Small intestine (tissue), 7 donors: Measurements from ENCODE around the gene CNGB1. TPM values are rescaled to one million over a fixed set of nuclear protein-coding genes. Genes with fewer than 3 reads are reported as not detected.
"Not testable (repeated sequence)": the region's sequence is repeated elsewhere in the genome, so short reads cannot be mapped to it uniquely, and the experiment has no call there.

Source experiments
- DNase-seq, 2 donors: peaks; one replicate each; pipeline versions ENCODE4 v3.0.0 to v3.0.0-alpha.2; 2013
- FAIRE-seq: peaks from 2 replicates; lab custom pipeline; 2012; peaks lifted over from hg19 to GRCh38; lab: Jason Lieb, UNC
- H3K27ac ChIP-seq, 3 donors: one replicate each; pipeline ENCODE4 v1.5.1; 2013; ENCODE audit warnings: low read length in 2 of 3, mild to moderate bottlenecking in 2 of 3, control low read depth in 1 of 3, inconsistent platforms in 1 of 3, low read depth in 1 of 3, moderate library complexity in 1 of 3
- H3K27me3 ChIP-seq, 3 donors: one replicate each; pipeline ENCODE4 v1.6.1; 2013; ENCODE audit warnings: low read length in 3 of 3, inconsistent platforms in 1 of 3; ENCODE audit not compliant: control insufficient read depth in 3 of 3, insufficient read depth in 3 of 3
- H3K36me3 ChIP-seq, 3 donors: one replicate each; pipeline ENCODE4 v1.6.1; 2013; ENCODE audit warnings: low read length in 3 of 3, inconsistent platforms in 1 of 3, low read depth in 1 of 3, mild to moderate bottlenecking in 1 of 3, moderate library complexity in 1 of 3; ENCODE audit not compliant: control insufficient read depth in 3 of 3, insufficient read depth in 2 of 3
- H3K4me1 ChIP-seq, 3 donors: one replicate each; pipeline ENCODE4 v1.6.1; 2013; ENCODE audit warnings: low read length in 2 of 3, inconsistent platforms in 1 of 3, low read depth in 1 of 3, mild to moderate bottlenecking in 1 of 3, moderate library complexity in 1 of 3; ENCODE audit not compliant: control insufficient read depth in 3 of 3, insufficient read depth in 2 of 3
- H3K4me3 ChIP-seq, 3 donors: one replicate each; pipeline ENCODE4 v1.5.1; 2013; ENCODE audit warnings: low read length in 3 of 3, control low read depth in 1 of 3, inconsistent platforms in 1 of 3, low read depth in 1 of 3, mild to moderate bottlenecking in 1 of 3, moderate library complexity in 1 of 3
- H3K9me3 ChIP-seq, 2 donors: one replicate each; pipeline ENCODE4 v1.6.1; 2013; ENCODE audit warnings: low read depth in 1 of 2, low read length in 1 of 2; ENCODE audit not compliant: control insufficient read depth in 2 of 2, insufficient read depth in 1 of 2
- WGBS, 3 donors: extraction: QIAGEN DNeasy Blood & Tissue Kit; methylation state at CpG; one replicate each; pipeline ENCODE4 v1.1.7; 2013; 5-methylcytosine and 5-hydroxymethylcytosine counted together
- polyA plus RNA-seq, 4 donors: library from polyadenylated mRNA; stranded (reverse) in 3 of 4; unstranded in 1 of 4; fragments of 200-250 nt in 3 of 4; fragments of 120-200 nt in 1 of 4; gene quantifications; one replicate each; pipeline versions ENCODE4 v1.2.1 to v1.2.3, GENCODE V29; 2013
- donor health status: healthy with polysubstance abuse.
- donor health status: control.
- donor health status: control.
- donor health status: Bipolar disorder and iron deficiency.
- donor health status: healthy.

CNGB1 gene
- polyA plus RNA-seq, 4 donors = 1.3 to 1.7 TPM; not detected in 2

DNA sequence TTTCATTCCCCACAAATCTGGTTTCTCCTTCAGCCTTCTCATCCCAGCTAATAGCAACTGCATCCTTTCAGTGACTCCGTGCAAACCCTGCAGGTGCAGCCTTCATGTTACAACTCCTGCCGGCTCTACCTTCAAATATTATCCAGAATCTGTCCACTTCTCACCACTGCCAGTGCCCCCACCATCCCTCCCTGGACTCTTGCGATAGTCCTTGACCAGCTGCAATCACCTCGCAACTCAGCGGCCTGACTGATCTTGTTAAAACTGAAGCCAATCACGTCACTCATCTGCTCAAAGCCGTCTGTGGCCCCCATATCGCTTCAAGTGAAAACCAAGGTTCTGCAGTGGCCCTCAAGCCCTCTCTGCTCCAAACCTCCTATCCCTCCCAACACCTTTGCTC is 125.8 kb downstream of the CNGB1 start:
- Histone ChIP-seq H3K4me3 (no peak overlapping the region), H3K27me3 (no peaks in the 10 kb centered on the region), H3K36me3 (peaks cover 0 to 9% (median 0%) of the 10 kb centered on the region in 3 donors), H3K27ac (no peak overlapping the region), H3K9me3 (no peaks in the 10 kb centered on the region), H3K4me1 (no peaks in the 10 kb centered on the region)
- no peak for DNase-seq
- 81 to 89% (median 84%) methylated on average over 8 of the region's 8 CpGs for WGBS, 3 donors
- FAIRE-seq = no peak

DNA sequence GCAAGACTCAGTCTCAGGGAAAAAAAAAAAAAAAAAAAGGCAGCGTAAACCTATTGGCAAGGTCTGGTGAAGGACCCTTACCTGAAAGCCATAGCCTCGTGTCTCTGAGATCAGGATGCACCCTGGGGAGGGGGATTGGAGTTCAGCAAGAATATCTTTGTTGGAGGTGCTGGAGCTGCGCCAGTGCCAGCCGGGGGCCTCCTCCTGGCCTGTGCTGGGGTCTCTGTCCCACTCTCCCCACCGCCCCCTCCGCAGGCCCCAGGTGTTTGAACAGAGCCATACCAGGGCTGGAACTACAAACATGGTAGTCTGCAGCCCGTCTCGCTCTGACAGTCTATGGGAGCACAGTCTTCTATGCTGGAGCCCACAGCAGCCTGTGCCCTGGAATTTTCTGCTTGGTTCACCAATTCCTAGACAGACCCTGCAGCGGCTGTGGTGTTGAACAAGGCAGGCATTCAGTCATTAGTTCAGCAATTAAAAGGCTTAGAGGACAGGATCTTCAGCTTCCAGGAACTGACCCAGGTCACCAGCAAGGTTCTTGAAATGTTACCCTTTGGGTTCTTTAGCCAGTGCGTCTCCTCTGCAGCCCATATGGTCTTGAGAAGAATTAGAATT is 126.4 kb downstream of the CNGB1 start:
- no peak overlapping the region for H3K27ac ChIP-seq
- FAIRE-seq = no peak

GRCh38 chr16:57843400-57843799 is 127.5 kb downstream of the CNGB1 start:
- FAIRE-seq (no peak), DNase-seq (no peak)
- H3K4me3 ChIP-seq = no peak overlapping the region
- H3K27me3 ChIP-seq = no peaks in the 10 kb centered on the region
- no peak overlapping the region for H3K27ac ChIP-seq
- 96 to 100% (median 100%) methylated on average over 1 of the region's 1 CpG for WGBS, 3 donors
- peaks cover 0 to 11% (median 0%) of the 10 kb centered on the region in 3 donors for H3K36me3 ChIP-seq
- H3K4me1 ChIP-seq = no peaks in the 10 kb centered on the region
- no peaks in the 10 kb centered on the region for H3K9me3 ChIP-seq

More for the DNA sequence above, 126.4 kb downstream of the CNGB1 start:
- Histone ChIP-seq H3K9me3 (no peaks in the 10 kb centered on the region), H3K4me3 (no peak overlapping the region), H3K4me1 (no peaks in the 10 kb centered on the region), H3K27me3 (no peaks in the 10 kb centered on the region), H3K36me3 (peaks cover 0 to 11% (median 0%) of the 10 kb centered on the region in 3 donors)
- DNase-seq = no peak
- 86 to 95% (median 93%) methylated on average over 10 of the region's 10 CpGs for WGBS, 3 donors

DNA sequence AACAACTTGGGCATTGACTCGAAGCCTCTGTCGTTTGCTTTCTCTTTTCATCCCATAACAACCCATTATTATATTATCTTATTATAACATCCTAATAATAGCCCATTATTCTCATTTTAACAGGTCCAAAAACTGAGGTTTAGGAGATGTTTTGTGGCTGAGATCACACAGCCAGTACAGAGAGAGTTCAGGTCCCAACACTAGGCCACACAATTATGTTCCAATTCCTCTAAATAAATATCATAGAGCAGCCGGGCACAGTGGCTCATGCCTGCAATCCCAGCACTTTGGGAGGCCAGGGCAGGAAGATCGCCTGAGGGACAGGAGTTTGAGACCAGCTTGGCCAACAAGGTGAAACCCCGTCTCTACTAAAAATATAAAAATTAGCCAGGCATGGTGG is 128.3 kb downstream of the CNGB1 start:
- Histone ChIP-seq H3K36me3 (peaks cover 0 to 11% (median 0%) of the 10 kb centered on the region in 3 donors), H3K4me1 (no peaks in the 10 kb centered on the region), H3K27me3 (no peaks in the 10 kb centered on the region), H3K4me3 (no peak overlapping the region), H3K27ac (no peak overlapping the region), H3K9me3 (no peaks in the 10 kb centered on the region)
- FAIRE-seq (no peak), DNase-seq (no peak)
- WGBS, 3 donors = 82 to 85% (median 82%) methylated on average over 5 of the region's 5 CpGs

DNA sequence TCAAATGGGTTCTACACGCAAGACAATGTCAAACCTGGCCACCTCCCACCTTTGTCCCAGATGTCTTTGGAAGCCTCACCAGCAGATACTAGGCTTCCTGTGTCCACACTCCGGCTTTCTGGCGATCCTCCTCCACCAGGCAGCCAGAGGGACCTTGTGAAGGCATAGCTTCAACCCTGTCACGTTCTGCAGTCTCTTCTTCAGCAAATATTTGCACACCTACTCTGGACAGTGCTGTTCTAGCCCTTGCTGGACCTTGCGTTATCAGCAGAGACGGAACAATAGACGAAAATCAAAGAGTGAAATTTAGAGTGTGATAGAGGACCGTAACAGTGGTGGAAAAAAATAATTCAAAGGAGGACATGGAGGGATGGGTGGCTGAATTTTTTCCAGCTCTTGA is 130.1 kb downstream of the CNGB1 start:
- H3K27me3 ChIP-seq = no peaks in the 10 kb centered on the region
- no peak overlapping the region for H3K4me3 ChIP-seq
- H3K27ac ChIP-seq = no peak overlapping the region
- FAIRE-seq (no peak), DNase-seq (no peak)
- no peaks in the 10 kb centered on the region for H3K9me3 ChIP-seq
- 84 to 86% (median 86%) methylated on average over 8 of the region's 8 CpGs for WGBS, 3 donors
- H3K4me1 ChIP-seq = no peaks in the 10 kb centered on the region
- H3K36me3 ChIP-seq = peaks cover 0 to 8% (median 0%) of the 10 kb centered on the region in 3 donors

DNA sequence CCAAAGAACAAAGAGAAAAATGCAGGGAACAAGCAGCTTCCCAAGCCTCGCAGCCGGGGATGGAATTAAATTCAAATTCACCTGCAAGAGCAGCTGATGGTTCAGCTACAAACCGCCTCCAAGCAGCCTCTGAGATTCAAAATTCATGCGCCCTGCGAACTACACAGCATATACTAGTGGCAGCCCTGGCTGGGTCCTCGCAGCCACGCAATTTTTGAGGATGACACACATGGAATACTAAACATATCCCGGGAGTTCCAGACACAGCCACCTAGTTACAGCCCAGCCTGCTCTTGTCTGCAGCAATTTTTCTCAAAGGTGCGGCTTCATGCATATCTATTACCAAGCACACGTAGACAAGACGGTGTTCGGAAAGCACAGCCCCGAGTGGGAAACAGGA is 132.8 kb downstream of the CNGB1 start:
- FAIRE-seq (no peak), DNase-seq (no peak)
- Histone ChIP-seq H3K4me1 (no peaks in the 10 kb centered on the region), H3K27me3 (no peaks in the 10 kb centered on the region), H3K27ac (no peak overlapping the region), H3K4me3 (no peak overlapping the region), H3K36me3 (peaks cover 0 to 6% (median 0%) of the 10 kb centered on the region in 3 donors), H3K9me3 (no peaks in the 10 kb centered on the region)
- WGBS, 3 donors = 76 to 79% (median 77%) methylated on average over 13 of the region's 13 CpGs

GRCh38 chr16:57837305-57838125 is 133.4 kb downstream of the CNGB1 start:
- peaks cover 0 to 6% (median 0%) of the 10 kb centered on the region in 3 donors for H3K36me3 ChIP-seq
- no peaks in the 10 kb centered on the region for H3K4me1 ChIP-seq
- WGBS, 3 donors = 79 to 82% (median 82%) methylated on average over 10 of the region's 10 CpGs
- H3K9me3 ChIP-seq = no peaks in the 10 kb centered on the region
- no peaks in the 10 kb centered on the region for H3K27me3 ChIP-seq
- H3K4me3 ChIP-seq = no peak overlapping the region
- no peak for DNase-seq
- no peak for FAIRE-seq
- no peak overlapping the region for H3K27ac ChIP-seq

DNA sequence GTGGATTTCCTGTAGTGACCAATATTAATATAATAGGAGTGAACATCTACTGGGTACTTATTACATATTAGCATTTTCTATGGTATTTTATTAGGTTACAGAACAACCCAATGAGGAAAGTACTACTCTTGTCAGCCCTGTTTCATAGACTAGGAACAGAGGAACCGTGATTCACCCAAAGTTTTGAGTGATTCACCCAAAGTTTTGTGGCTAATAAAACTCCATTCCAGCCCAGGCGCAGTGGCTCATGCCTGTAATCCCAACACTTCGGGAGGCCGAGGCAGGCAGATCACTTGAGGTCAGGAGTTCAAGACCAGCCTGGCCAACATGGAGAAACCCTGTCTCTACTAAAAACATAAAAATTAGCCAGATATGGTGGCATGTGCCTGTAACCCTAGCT is 135.5 kb downstream of the CNGB1 start:
- H3K9me3 ChIP-seq, FAIRE-seq: not testable (repeated sequence)

More for the DNA sequence above, 135.5 kb downstream of the CNGB1 start:
- H3K4me1 ChIP-seq, DNase-seq, H3K27ac ChIP-seq, H3K36me3 ChIP-seq, H3K27me3 ChIP-seq, H3K4me3 ChIP-seq: not testable (repeated sequence)
- WGBS, 3 donors = 92 to 96% (median 92%) methylated on average over 4 of the region's 4 CpGs
